CD4-positive, alpha-beta T cell treated with Interleukin-12 subunit alpha and Interleukin-12 subunit beta, for 1 hour (primary cell): Measurements from ENCODE around the gene CATSPER3.
"Not testable (repeated sequence)": the region's sequence is repeated elsewhere in the genome, so short reads cannot be mapped to it uniquely, and the experiment has no call there.

Experiments used
- DNase-seq: peaks from one replicate; pipeline ENCODE4 v3.0.0-alpha.2; 2020

Gene CATSPER3

DNA sequence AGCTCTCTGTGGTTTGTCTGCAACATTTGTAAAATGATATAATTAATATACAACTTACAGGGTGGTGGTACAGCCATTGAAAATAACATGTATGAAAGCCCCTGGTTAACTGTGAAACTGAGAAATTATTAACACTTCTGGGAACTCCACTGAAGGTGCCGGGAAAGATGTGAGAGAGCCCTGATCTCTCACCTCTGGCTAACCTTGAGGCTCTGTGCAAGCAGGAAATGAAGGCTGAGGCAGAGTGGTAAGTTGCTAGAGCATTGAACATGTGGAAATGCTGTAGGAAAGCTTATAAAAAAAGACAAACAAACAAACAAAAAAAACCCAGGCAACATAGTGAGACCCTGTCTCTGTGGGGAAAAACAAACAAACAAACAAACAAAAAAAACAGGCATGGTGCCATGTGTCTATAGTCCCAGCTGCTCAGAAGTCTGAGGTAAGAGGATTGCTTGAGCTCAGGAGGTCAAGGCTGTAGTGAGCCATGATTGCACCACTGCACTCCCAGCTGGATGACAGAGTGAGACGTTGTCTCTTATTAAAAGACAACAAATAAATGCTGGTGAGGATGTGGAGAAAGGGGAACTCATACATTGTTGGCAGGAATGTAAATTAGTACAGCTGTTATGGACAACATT, 7.5 kb downstream of the CATSPER3 start:
- no peak for DNase-seq

GRCh38 chr5:134975843-134976242, 8.1 kb downstream of the CATSPER3 start:
- DNase-seq, result no peak

- no peak for DNase-seq
Observed at GRCh38 chr5:134976841-134977240, 9.1 kb downstream of the CATSPER3 start.

DNA sequence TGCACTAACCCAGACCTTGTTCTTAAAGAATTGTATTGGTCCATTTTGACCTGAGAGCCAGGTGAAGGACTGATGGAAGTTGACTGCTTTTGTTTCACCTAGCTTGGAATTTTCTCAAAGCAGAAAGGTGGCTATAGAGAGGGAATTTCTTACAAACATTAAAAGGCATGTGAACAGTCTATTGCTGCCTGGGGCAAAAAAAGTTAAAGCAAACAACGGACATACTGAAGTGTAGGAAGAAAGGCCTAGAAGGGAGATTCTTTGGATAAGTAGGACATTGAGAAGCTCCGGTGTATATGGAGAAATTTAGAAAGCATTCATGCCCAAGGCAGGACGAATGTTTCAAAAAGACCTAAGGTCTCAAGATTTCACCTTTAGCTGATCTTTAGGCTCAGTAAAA, 11.7 kb downstream of the CATSPER3 start:
- no peak for DNase-seq

- DNase-seq, result no peak
Observed at GRCh38 chr5:134982230-134982629, 14.5 kb downstream of the CATSPER3 start.

DNA sequence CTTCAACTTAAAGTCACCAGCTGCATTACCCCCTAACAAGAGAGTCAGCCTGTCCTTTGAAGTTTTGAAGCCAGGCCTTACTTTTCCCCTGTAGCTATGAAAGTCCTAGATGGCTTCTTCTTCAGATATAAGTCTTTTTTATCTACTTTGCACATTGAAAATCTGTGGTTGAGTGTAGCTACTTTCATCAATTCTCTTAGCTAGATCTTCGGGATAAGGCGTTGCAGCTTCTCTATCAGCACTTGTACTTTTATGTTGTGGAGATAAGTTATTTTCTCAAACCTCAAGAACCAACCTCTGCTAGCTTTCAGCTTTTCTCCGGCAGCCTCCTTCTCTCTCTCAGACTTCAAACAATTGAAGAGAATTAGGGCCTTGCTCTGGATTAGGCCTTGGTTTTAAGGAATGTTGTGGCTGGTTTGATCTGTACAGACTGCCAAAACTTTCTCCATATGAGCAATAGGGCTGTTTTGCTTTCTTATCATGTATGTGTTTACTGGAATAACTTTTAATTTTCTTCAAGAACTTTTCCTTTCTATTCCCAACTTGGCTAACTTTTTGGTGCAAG, 21.6 kb downstream of the CATSPER3 start:
- DNase-seq, result no peak

- DNase-seq, result not testable (repeated sequence)
Observed at GRCh38 chr5:134990183-134990582, 22.5 kb downstream of the CATSPER3 start.

GRCh38 chr5:134992148-134992547, 24.4 kb downstream of the CATSPER3 start:
- no peak for DNase-seq

DNA sequence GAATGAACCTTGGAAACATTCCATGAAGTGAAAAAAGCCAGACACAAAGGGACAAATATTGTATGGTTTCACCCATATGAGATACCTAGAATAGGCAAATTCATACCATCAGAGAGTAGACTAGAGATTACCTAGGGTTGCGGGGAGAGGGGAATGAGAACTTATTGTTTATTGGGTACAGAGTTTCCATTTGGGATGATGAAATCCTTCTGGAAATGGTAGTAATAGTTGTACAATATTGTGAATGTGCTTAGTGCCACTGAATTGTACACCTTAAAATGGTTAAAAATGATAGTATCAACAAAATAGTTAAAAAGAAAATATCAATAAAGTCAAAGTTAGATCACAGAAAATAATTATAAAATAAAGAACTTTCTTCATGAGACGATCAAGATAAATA, 25.5 kb downstream of the CATSPER3 start:
- DNase-seq, result no peak

DNA sequence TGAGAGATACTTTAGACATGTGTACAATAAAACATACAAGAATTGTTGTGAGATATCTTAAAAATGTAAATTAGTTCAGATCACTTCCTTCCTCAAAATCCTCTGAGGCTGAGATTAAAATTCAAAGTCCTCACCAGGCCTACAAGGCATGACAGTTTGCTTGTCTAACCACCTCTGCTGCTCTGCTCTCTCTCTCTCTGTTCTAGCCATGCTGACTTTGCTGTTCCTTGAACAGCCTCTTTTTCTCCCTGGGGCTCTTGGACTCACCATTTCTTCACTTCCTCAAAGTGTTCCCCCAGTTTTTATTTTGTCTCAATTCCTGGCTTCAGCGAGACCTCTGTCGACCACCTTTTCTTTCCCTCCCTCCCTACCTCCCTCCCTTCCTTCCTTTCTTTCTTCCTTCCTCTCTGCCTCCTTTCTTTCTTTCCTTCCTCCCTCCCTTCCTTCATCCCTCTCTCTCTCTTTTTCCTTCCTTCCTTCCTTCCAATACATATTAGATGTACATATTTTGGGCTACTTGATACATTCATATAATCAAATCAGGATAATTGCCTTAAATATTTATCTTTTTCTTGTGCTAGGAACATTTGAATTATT, 27.0 kb downstream of the CATSPER3 start:
- DNase-seq, result no peak

- no peak for DNase-seq
Observed at GRCh38 chr5:134995850-134996402, 28.2 kb downstream of the CATSPER3 start.

- DNase-seq, result no peak
Observed at GRCh38 chr5:134997015-134997414, 29.3 kb downstream of the CATSPER3 start.

DNA sequence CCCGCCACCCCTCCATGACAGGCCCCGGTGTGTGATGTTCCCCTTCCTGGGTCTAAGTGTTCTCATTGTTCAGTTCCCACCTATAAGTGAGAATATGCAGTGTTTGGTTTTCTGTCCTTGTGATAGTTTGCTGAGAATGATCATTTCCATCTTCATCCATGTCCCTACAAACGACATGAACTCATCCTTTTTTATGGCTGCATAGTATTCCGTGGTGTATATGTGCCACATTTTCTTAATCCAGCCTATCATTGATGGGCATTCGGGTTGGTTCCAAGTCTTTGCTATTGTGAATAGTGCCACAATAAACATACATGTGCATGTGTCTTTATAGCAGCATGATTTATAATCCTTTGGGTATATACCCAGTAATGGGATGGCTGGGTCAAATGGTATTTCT, 30.4 kb downstream of the CATSPER3 start:
- DNase-seq, result not testable (repeated sequence)

DNA sequence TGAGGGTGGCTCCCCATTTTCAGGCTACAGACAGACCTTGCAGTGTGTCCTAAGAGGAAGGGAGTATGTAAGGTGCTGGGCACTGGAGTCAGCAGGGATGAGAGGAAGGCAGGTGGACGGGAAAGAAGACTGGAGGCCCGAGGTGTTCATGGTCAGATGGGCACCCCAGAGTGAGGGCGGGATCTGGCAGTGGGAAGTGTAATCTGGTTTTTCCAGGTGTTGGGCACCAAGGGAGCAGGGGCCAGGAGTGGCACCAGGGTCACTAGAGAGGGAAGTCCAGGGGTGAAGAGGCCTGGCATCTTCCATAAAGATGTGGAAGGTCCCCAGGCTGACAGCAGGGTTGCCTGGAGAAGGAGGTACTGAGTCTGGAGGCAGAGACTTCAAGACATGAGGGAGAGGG, 36.7 kb downstream of the CATSPER3 start:
- DNase-seq, result no peak

DNA sequence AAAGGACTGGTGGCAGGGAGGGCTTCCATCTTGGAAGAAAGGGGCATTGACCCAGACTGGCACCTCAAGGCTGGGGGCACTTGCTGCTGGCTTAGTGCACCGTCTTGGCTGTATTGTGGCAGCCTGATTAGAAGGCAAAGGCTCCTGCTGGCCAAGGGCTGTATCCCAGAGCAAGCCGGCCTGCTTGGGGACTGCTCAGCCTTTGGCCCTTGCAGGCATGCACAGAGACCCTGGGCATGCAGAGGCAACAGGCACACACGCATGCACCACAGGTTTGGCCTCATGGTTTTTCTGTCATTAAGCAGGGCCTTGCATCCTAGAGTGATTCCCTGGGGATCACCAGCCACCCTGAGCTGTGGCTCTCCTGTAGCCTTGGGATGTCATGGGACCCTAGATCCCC, 37.4 kb downstream of the CATSPER3 start:
- DNase-seq, result no peak

DNA sequence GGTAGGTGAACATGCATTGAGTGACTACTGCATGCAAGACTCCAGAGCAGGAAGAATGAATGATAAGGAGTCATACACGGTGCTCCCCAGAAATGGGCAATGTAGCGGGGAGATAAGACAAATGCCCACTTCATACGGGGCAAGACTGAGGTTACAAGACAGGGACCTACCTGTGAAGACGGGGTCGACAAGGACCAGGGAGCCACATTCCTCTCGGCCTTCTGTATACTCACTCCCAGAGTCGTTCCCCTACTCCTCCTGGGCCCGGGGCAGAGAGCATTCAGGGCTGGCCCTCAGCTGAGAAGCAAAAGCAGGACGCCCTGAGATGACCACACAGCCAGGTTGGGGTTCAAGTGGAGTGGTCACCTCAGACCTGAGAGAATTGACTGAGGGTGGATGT, 39.6 kb downstream of the CATSPER3 start:
- no peak for DNase-seq

DNA sequence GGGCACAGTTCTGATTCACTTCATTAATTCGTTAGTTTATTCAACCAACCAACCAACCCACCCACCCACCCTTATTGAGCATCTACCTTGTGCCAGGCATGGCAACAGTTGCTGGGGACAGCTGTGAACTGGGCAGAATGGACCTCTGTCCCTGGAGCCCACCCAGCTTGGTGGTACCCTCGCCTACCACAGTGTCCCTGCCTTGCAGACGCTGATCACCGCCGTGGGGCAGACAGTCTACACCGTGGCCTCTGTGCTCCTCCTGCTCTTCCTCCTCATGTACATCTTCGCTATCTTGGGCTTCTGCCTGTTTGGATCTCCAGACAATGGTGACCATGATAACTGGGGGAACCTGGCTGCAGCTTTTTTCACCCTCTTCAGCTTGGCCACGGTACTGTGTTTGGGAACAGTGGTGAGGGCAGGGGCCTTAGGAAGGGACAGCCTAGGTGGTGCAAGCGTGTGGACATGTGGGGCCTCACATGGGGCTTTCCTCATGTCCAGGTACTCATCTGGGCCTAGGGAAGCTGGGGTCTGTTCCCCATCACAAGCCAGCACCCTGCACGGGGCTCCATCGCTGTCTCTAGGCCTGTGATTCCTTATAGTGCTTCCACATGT, 40.1 kb downstream of the CATSPER3 start:
- no peak for DNase-seq

DNA sequence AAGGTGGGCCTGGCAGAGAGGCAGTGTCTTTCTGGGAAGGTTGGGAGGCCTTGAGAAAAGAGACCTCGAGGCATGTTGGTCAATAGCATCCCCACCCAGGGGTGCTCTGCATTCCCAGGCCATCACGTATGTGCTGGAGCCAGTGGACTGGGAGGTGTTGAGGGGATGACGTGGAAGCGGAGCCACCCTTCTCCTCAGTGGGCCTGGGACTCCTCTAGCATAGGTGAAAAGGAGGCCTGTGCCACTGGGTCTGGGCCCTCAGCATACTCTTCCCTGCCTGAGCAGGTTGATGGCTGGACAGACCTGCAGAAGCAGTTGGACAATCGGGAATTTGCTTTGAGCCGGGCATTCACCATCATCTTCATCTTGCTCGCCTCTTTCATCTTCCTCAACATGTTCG, 40.8 kb downstream of the CATSPER3 start:
- no peak for DNase-seq

GRCh38 chr5:135008981-135009735, 41.5 kb downstream of the CATSPER3 start:
- no peak for DNase-seq

- DNase-seq, result no peak
Observed at GRCh38 chr5:135009736-135010501, 42.2 kb downstream of the CATSPER3 start.

GRCh38 chr5:135010502-135011354, 43.0 kb downstream of the CATSPER3 start:
- DNase-seq, result no peak
